GM12878 (cell line): ENCODE data around the gene DNAJB6. TPM values are rescaled to one million over a fixed set of nuclear protein-coding genes. Genes with fewer than 3 reads are reported as not detected.

Source experiments
- ATAC-seq: fragments of 200-7000 bp; cut with Tn5 transposase; 3 replicates; pipeline ENCODE4 v1.9.1; 2020; ENCODE audit warnings: mild to moderate bottlenecking, moderate library complexity
- BruUV-seq: library from RNA; stranded (reverse); fragments of 400-500 nt; replicated peaks from 2 replicates; lab custom pipeline; 2021; lab: Mats Ljungman, UMichigan
- CTCF ChIA-PET: fragments of 300-600 bp; sonication (Branson Sonifier 250); formaldehyde crosslinking; extraction: SDS; loops from one replicate; lab custom pipeline; 2021; ENCODE audit warnings: inconsistent platforms; lab: Yijun Ruan, JAX
- POLR2A ChIA-PET: fragments of 350-600 bp; formaldehyde crosslinking; extraction: SDS; loops from one replicate; lab custom pipeline; 2021; ENCODE audit warnings: inconsistent platforms; lab: Charles Lee
- RAD21 ChIA-PET: fragments of 300-600 bp; sonication (Branson Sonifier 250); formaldehyde crosslinking; loops from one replicate; lab custom pipeline; 2023; ENCODE audit warnings: antibody characterized with exemption; ENCODE audit not compliant: unreplicated experiment; lab: Charles Lee
- SMC1A ChIA-PET: fragments of 300-600 bp; sonication (Branson Sonifier 250); formaldehyde crosslinking; loops from one replicate; lab custom pipeline; 2023; ENCODE audit not compliant: unreplicated experiment, uncharacterized antibody; lab: Charles Lee
- DNase-seq: peaks from one replicate; pipeline ENCODE4 v3.0.0-alpha.2; 2011; ENCODE audit warnings: low read depth, low spot score
- FAIRE-seq: peaks from 3 replicates; lab custom pipeline; 2011; peaks lifted over from hg19 to GRCh38; lab: Jason Lieb, UNC
- H2AFZ ChIP-seq: 2 replicates; pipeline ENCODE4 v1.6.0; 2011; ENCODE audit warnings: low read depth, low read length, control low read depth; ENCODE audit not compliant: control insufficient read depth
- H3K27ac ChIP-seq: 2 replicates; pipeline ENCODE4 v1.5.1; 2011; ENCODE audit warnings: control low read depth; ENCODE audit not compliant: control insufficient read depth, insufficient read depth
- H3K27me3 ChIP-seq, 2 experiments: replicated peaks in 1 of 2; 2 replicates each; pipeline versions ENCODE4 v1.6.0 to v1.6.1; 2011; ENCODE audit warnings: low read length in 1 of 2; ENCODE audit not compliant: control insufficient read depth in 2 of 2, insufficient read depth in 2 of 2
- H3K36me3 ChIP-seq, 2 experiments: 2 replicates each; pipeline ENCODE4 v1.5.1; 2011; ENCODE audit warnings: low read length in 1 of 2; ENCODE audit not compliant: control insufficient read depth in 2 of 2, insufficient read depth in 2 of 2
- H3K4me1 ChIP-seq: 2 replicates; pipeline ENCODE4 v1.6.1; 2011; ENCODE audit warnings: mild to moderate bottlenecking, low read length, moderate library complexity, mixed read lengths; ENCODE audit not compliant: control insufficient read depth, insufficient read depth
- H3K4me2 ChIP-seq: 2 replicates; pipeline ENCODE4 v1.6.0; 2011; ENCODE audit warnings: control low read depth; ENCODE audit not compliant: control insufficient read depth, insufficient read depth
- H3K4me3 ChIP-seq: fragments of 200-600 bp; sonication (generic); 2 replicates; pipeline ENCODE4 v1.5.1; 2016
- H3K79me2 ChIP-seq: 2 replicates; pipeline ENCODE4 v1.6.0; 2011; ENCODE audit warnings: low read length; ENCODE audit not compliant: control insufficient read depth, insufficient read depth
- H3K9ac ChIP-seq: 2 replicates; pipeline ENCODE4 v1.8.0; 2011; ENCODE audit warnings: low read length, control low read depth, mixed read lengths; ENCODE audit not compliant: control insufficient read depth, insufficient read depth
- H3K9me3 ChIP-seq: replicated peaks from 3 replicates; pipeline ENCODE4 v1.5.1; 2011; ENCODE audit warnings: mild to moderate bottlenecking, low read length; ENCODE audit not compliant: control insufficient read depth, insufficient read depth
- H4K20me1 ChIP-seq: 2 replicates; pipeline ENCODE4 v1.6.0; 2011; ENCODE audit not compliant: control insufficient read depth, insufficient read depth
- BHLHE40 ChIP-seq, 2 experiments: fragments of 450-650 bp in 1 of 2; IDR thresholded peaks; 2 replicates each; pipeline ENCODE4 v1.6.1; 2011 to 2017; ENCODE audit warnings: low read depth in 2 of 2, borderline replicate concordance in 1 of 2, improper control_type of control experiment in 1 of 2, low read length in 1 of 2, mild to moderate bottlenecking in 1 of 2
- CREM ChIP-seq: IDR thresholded peaks from 2 replicates; pipeline ENCODE4 v1.6.1; 2014; ENCODE audit warnings: antibody characterized with exemption, low read depth
- HDGF ChIP-seq: fragments of 450-650 bp; IDR thresholded peaks from 2 replicates; pipeline ENCODE4 v1.6.1; 2016; ENCODE audit warnings: antibody characterized with exemption
- IRF5 ChIP-seq: fragments of 450-650 bp; IDR thresholded peaks from 2 replicates; pipeline ENCODE4 v1.6.1; 2017; ENCODE audit warnings: borderline replicate concordance
- KAT2A ChIP-seq: conservative IDR thresholded peaks from 2 replicates; pipeline ENCODE4 v1.6.1; 2011; ENCODE audit warnings: low read depth, low read length; ENCODE audit not compliant: control insufficient read depth
- MLLT1 ChIP-seq: fragments of 450-650 bp; IDR thresholded peaks from 2 replicates; pipeline ENCODE4 v1.6.1; 2016; ENCODE audit warnings: mild to moderate bottlenecking
- NRF1 ChIP-seq: conservative IDR thresholded peaks from 2 replicates; pipeline ENCODE4 v1.6.1; 2011; ENCODE audit warnings: mild to moderate bottlenecking, low read depth, low read length, improper control_type of control experiment
- RAD21 ChIP-seq: IDR thresholded peaks from 2 replicates; pipeline ENCODE4 v1.6.1; 2011; ENCODE audit warnings: mild to moderate bottlenecking, low read depth, low read length, moderate library complexity; ENCODE audit not compliant: insufficient read depth
- RCOR1 ChIP-seq: conservative IDR thresholded peaks from 2 replicates; pipeline ENCODE4 v1.6.1; 2012; ENCODE audit warnings: low read depth, low read length, improper control_type of control experiment
- REST ChIP-seq: IDR thresholded peaks from 2 replicates; pipeline ENCODE4 v1.6.1; 2012; ENCODE audit warnings: mild to moderate bottlenecking, low read depth, low read length
- SUPT20H ChIP-seq: IDR thresholded peaks from 2 replicates; pipeline ENCODE4 v1.6.1; 2011; ENCODE audit warnings: low read depth, mild to moderate bottlenecking, low read length, moderate library complexity, borderline replicate concordance; ENCODE audit not compliant: control insufficient read depth
- ZSCAN29 ChIP-seq: fragments of 450-650 bp; IDR thresholded peaks from 2 replicates; pipeline ENCODE4 v1.6.1; 2017; ENCODE audit warnings: mild to moderate bottlenecking, moderate library complexity
- WGBS: methylation state at CpG from one replicate; pipeline ENCODE4 v1.1.6; 2016; ENCODE audit warnings: low lambda C conversion rate; ENCODE audit not compliant: insufficient replicate concordance, insufficient coverage; ENCODE audit errors: missing lambda C conversion rate; 5-methylcytosine and 5-hydroxymethylcytosine counted together
- in situ Hi-C: fragments of 300-500 bp; cut with MboI; formaldehyde crosslinking; loops from 9 replicates; pipeline ENCODE4 v1.14.3; 2018; ENCODE audit warnings: mixed read lengths
- intact Hi-C: fragments of 100-400 bp; cut with micrococcal nuclease; formaldehyde crosslinking; loops from one replicate; pipeline ENCODE4 v1.14.2; 2022; ENCODE audit not compliant: unreplicated experiment
- polyA plus RNA-seq, 11 experiments: library from polyadenylated mRNA; depleted of rRNA in 4 of 11; unstranded in 6 of 11; stranded (reverse) in 5 of 11; fragments of >200 nt; fragmentation: Nextera tagmentation in 4 of 11; fragmentation: Illumina TruSeq in 1 of 11; extraction: Ambion mirVana in 4 of 11; extraction: Trizol in 1 of 11; gene quantifications; 1 replicate in 1 of 11; 2 replicates in 10 of 11; pipeline versions ENCODE4 v1.2.1 to v1.2.3, GENCODE V29; 2011 to 2016; ENCODE audit warnings: inconsistent platforms in 2 of 11, missing spikeins in 2 of 11, low read depth in 1 of 11
- total RNA-seq, 4 experiments: library from RNA; depleted of rRNA in 3 of 4; stranded (reverse); fragments of >200 nt in 3 of 4; fragmentation: Illumina TruSeq in 1 of 4; extraction: Trizol in 1 of 4; gene quantifications; 2 replicates each; pipeline versions ENCODE4 v1.2.1 to v1.2.3, GENCODE V29; 2013 to 2021

DNAJB6 gene
- total and polyA plus RNA-seq, 10 of the 15 experiments (the other 5 are each of a cell fraction or from before 2014, with no cell fraction given): 34.5 to 117 (median 53.1) TPM

- TF ChIP-seq IRF5 (no peak), BHLHE40 (IDR thresholded peaks at IDR 0.05; ENCODE audit: borderline replicate concordance in 1 of 2, low read depth in 2 of 2, low read length in 1 of 2) (no peak), SUPT20H (no peak), REST (no peak), CREM (no peak)
- TF ChIP-seq, all 136 proteins: peak for 0
Observed at GRCh38 chr7:157405914-157406810, 69.4 kb downstream of the DNAJB6 start (continued).

GRCh38 chr7:157406971-157407370, 70.2 kb downstream of the DNAJB6 start:
- H3K9ac ChIP-seq: no peak overlapping the region
- ChIA-PET RAD21 (no interaction called here), POLR2A (no interaction called here), SMC1A (no interaction called here), CTCF (no interaction called here)
- H3K79me2 ChIP-seq: no peaks in the 10 kb centered on the region
- no peak overlapping the region for H3K27ac ChIP-seq
- no peak overlapping the region for H3K4me2 ChIP-seq
- H3K36me3 ChIP-seq: peaks cover 6 to 19% of the 10 kb centered on the region in 2 experiments; a peak in 3 of 4 replicates
- no peaks in the 10 kb centered on the region for H4K20me1 ChIP-seq
- ATAC-seq: no peak
- H2AFZ ChIP-seq: no peak overlapping the region
- WGBS: 94% methylated on average over 21 of the region's 22 CpGs
- H3K9me3 ChIP-seq: no peaks in the 10 kb centered on the region
- H3K27me3 ChIP-seq: no peaks in the 10 kb centered on the region
- no peak overlapping the region for H3K4me3 ChIP-seq
- H3K4me1 ChIP-seq: no peaks in the 10 kb centered on the region
- in situ Hi-C loops: no loop called here
- intact Hi-C loops: no loop called here
- TF ChIP-seq NRF1 (no peak), MLLT1 (no peak), KAT2A (no peak), RAD21 (no peak), RCOR1 (no peak), ZSCAN29 (no peak), HDGF (no peak)
- FAIRE-seq: no peak
- no peak for DNase-seq
- no TSS peak for BruUV-seq
